Kidney (tissue), 14 donors: ENCODE results near the gene ARHGEF1. TPM values are rescaled to one million over a fixed set of nuclear protein-coding genes. Genes with fewer than 3 reads are reported as not detected.
A peak's percentile ranks its signal among the peaks of the same experiment; 100 is the strongest.

ENCODE experiments used
- DNase-seq, 5 donors: peaks; one replicate each; pipeline ENCODE4 v3.0.0-alpha.2; 2013 to 2020
- FAIRE-seq: peaks from 2 replicates; lab custom pipeline; 2012; peaks lifted over from hg19 to GRCh38; lab: Jason Lieb, UNC
- H3K27ac ChIP-seq, 2 donors: one replicate each; pipeline ENCODE4 v1.7.0; 2013; ENCODE audit warnings: low read depth in 2 of 2, low read length in 2 of 2, inconsistent platforms in 1 of 2
- H3K27me3 ChIP-seq: one replicate; pipeline ENCODE4 v1.7.1; 2013; ENCODE audit warnings: low read length, inconsistent platforms; ENCODE audit not compliant: control insufficient read depth, insufficient read depth
- H3K36me3 ChIP-seq, 3 donors: one replicate each; pipeline versions ENCODE4 v1.7.0 to v1.7.1; 2013; ENCODE audit warnings: low read length in 3 of 3, control low read depth in 1 of 3, inconsistent platforms in 1 of 3; ENCODE audit not compliant: insufficient read depth in 3 of 3, control insufficient read depth in 2 of 3
- H3K4me1 ChIP-seq, 3 donors: one replicate each; pipeline versions ENCODE4 v1.7.0 to v1.7.1; 2013; ENCODE audit warnings: low read length in 3 of 3, inconsistent platforms in 1 of 3, low read depth in 1 of 3; ENCODE audit not compliant: control insufficient read depth in 2 of 3, insufficient read depth in 2 of 3
- H3K4me3 ChIP-seq, 3 donors: one replicate each; pipeline versions ENCODE4 v1.7.0 to v1.8.1; 2013; ENCODE audit warnings: low read length in 3 of 3, control low read depth in 1 of 3, inconsistent platforms in 1 of 3
- H3K9ac ChIP-seq, 3 donors: one replicate each; pipeline versions ENCODE4 v1.7.0 to v1.7.1; 2013; ENCODE audit warnings: low read length in 3 of 3, control low read depth in 1 of 3, inconsistent platforms in 1 of 3
- H3K9me3 ChIP-seq, 3 donors: one replicate each; pipeline versions ENCODE4 v1.7.0 to v1.7.1; 2013; ENCODE audit warnings: low read length in 3 of 3, control low read depth in 1 of 3, inconsistent platforms in 1 of 3; ENCODE audit not compliant: control insufficient read depth in 2 of 3, insufficient read depth in 1 of 3
- intact Hi-C: fragments of 100-400 bp; cut with DNase I; formaldehyde crosslinking; loops from one replicate; pipeline ENCODE4 v1.11.1; 2022
- polyA plus RNA-seq: library from polyadenylated mRNA; stranded (reverse); fragments of 350-450 nt; fragmentation: Illumina TruSeq; extraction: RNeasy Lipid Tissue Mini Kit (QIAGEN cat#74804); gene quantifications from one replicate; pipeline ENCODE4 v1.2.3, GENCODE V29; 2014; ENCODE audit warnings: low read depth, low replicate concordance; ENCODE audit not compliant: insufficient read depth
- total RNA-seq: library from RNA; stranded (reverse); fragmentation: NEBNext Ultra II Directional; extraction: Animal tissue kit (Norgen Biotek cat#: 25700); gene quantifications from one replicate; pipeline ENCODE4 v1.2.1, GENCODE V29; 2021
- TF ChIP-seq, protein P1 (sequence below): IDR thresholded peaks from 3 replicates; pipeline ENCODE4 v1.5.1; 2012; ENCODE audit warnings: mild to moderate bottlenecking, moderate library complexity, borderline replicate concordance; ENCODE audit not compliant: insufficient read depth; ENCODE audit errors: extremely low read depth
- donor health status: control.
- donor health status: control.
- donor health status: control.
- donor health status: control.
- donor health status: control.
- donor health status: DM: yes; HTN: yes; CAD: no.
- donor health status: Normal renal cell carcinoma (clear cell type).

The ARHGEF1 gene
- total and polyA plus RNA-seq, 2 donors from 2014 or later = 39.0 to 139 TPM

DNA sequence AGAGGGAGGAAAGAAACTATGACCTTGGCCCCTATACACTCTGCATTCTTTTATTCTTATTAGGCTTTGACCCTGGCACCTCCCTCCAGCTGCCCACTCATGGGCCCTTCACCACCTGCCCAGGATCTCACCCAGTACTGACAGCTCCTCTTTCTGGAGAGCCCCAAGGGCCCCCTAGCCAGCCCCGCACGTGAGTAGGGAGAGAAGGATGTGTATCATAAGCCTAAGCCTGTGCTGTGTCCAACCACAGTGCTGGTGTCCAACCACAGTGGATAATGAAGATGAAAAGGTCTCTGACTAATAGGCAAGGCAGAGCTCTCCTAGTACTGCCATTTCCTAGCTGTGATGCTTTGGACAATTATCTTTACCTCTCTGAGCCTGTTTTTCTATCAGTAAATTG is 33.9 kb upstream of the ARHGEF1 start:
- Histone ChIP-seq H3K4me3 (no peak overlapping the region), H3K27me3 (no peaks in the 10 kb centered on the region), H3K27ac (no peak overlapping the region), H3K4me1 (no peaks in the 10 kb centered on the region), H3K9me3 (no peaks in the 10 kb centered on the region), H3K9ac (no peak overlapping the region), H3K36me3 (no peaks in the 10 kb centered on the region)
- intact Hi-C loops = no loop called here
- FAIRE-seq (no peak), DNase-seq (peak in 1 of 5 donors; percentile 26)
- TF ChIP-seq, protein P1, sequence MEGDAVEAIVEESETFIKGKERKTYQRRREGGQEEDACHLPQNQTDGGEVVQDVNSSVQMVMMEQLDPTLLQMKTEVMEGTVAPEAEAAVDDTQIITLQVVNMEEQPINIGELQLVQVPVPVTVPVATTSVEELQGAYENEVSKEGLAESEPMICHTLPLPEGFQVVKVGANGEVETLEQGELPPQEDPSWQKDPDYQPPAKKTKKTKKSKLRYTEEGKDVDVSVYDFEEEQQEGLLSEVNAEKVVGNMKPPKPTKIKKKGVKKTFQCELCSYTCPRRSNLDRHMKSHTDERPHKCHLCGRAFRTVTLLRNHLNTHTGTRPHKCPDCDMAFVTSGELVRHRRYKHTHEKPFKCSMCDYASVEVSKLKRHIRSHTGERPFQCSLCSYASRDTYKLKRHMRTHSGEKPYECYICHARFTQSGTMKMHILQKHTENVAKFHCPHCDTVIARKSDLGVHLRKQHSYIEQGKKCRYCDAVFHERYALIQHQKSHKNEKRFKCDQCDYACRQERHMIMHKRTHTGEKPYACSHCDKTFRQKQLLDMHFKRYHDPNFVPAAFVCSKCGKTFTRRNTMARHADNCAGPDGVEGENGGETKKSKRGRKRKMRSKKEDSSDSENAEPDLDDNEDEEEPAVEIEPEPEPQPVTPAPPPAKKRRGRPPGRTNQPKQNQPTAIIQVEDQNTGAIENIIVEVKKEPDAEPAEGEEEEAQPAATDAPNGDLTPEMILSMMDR = no peak

- Histone ChIP-seq H3K9ac (no peak overlapping the region), H3K27me3 (no peaks in the 10 kb centered on the region), H3K36me3 (no peaks in the 10 kb centered on the region), H3K27ac (no peak overlapping the region), H3K9me3 (no peaks in the 10 kb centered on the region), H3K4me3 (no peak overlapping the region), H3K4me1 (no peaks in the 10 kb centered on the region)
- TF ChIP-seq, protein P1 = no peak
- intact Hi-C loops = no loop called here
- FAIRE-seq (no peak), DNase-seq (peak in 1 of 5 donors; percentile 51)
Observed at GRCh38 chr19:41850381-41850780, 32.6 kb upstream of the ARHGEF1 start.

GRCh38 chr19:41851456-41851855 is 31.5 kb upstream of the ARHGEF1 start:
- FAIRE-seq = no peak

More at GRCh38 chr19:41851456-41851855, 31.5 kb upstream of the ARHGEF1 start:
- TF ChIP-seq, protein P1 = no peak
- Histone ChIP-seq H3K36me3 (no peaks in the 10 kb centered on the region), H3K4me1 (no peaks in the 10 kb centered on the region), H3K4me3 (no peak overlapping the region), H3K9me3 (no peaks in the 10 kb centered on the region), H3K27me3 (no peaks in the 10 kb centered on the region), H3K9ac (no peak overlapping the region), H3K27ac (no peak overlapping the region)
- DNase-seq = no peak
- intact Hi-C loops = no loop called here
